ACC112 (cell line): ENCODE measurements around the gene ZNF574.
"Not testable (repeated sequence)": the region's sequence is repeated elsewhere in the genome, so short reads cannot be mapped to it uniquely, and the experiment has no call there.

Source experiments
- H2AFZ ChIP-seq: fragments of 200-600 bp; sonication (generic); one replicate; pipeline ENCODE4 v1.6.0; 2017; ENCODE audit warnings: antibody characterized with exemption, low read length; ENCODE audit not compliant: unreplicated experiment
- H3K27ac ChIP-seq: fragments of 200-600 bp; sonication (generic); 2 replicates; pipeline ENCODE4 v1.5.1; 2014; ENCODE audit warnings: low read depth, mild to moderate bottlenecking, antibody characterized with exemption, low read length, moderate library complexity
- H3K27me3 ChIP-seq: fragments of 200-600 bp; sonication (generic); 2 replicates; pipeline ENCODE4 v1.6.1; 2014; ENCODE audit warnings: mild to moderate bottlenecking, antibody characterized with exemption, low read length, moderate library complexity, mixed read lengths; ENCODE audit not compliant: insufficient read depth
- H3K36me3 ChIP-seq: fragments of 200-600 bp; sonication (generic); 2 replicates; pipeline ENCODE4 v1.6.1; 2016; ENCODE audit warnings: mild to moderate bottlenecking, antibody characterized with exemption, low read length, moderate library complexity, mixed read lengths; ENCODE audit not compliant: insufficient read depth
- H3K4me1 ChIP-seq: fragments of 200-600 bp; sonication (generic); one replicate; pipeline ENCODE4 v1.6.1; 2016; ENCODE audit warnings: low read length, mixed read lengths; ENCODE audit not compliant: insufficient read depth, unreplicated experiment, control insufficient read depth
- H3K4me3 ChIP-seq: fragments of 200-600 bp; sonication (generic); 2 replicates; pipeline ENCODE4 v1.5.1; 2014; ENCODE audit warnings: mild to moderate bottlenecking, low read depth, low read length
- H3K79me2 ChIP-seq: fragments of 200-600 bp; sonication (generic); one replicate; pipeline ENCODE4 v1.6.0; 2016; ENCODE audit warnings: low read length; ENCODE audit not compliant: control insufficient read depth, unreplicated experiment, insufficient read depth

ZNF574 gene

GRCh38 chr19:42040491-42040890 is 35.5 kb upstream of the ZNF574 start:
- H3K79me2 ChIP-seq, H3K27ac ChIP-seq, H3K36me3 ChIP-seq: not testable (repeated sequence)

GRCh38 chr19:42042455-42043170 is 33.4 kb upstream of the ZNF574 start:
- Histone ChIP-seq H3K27me3 (no peaks in the 10 kb centered on the region), H3K4me1 (no peaks in the 10 kb centered on the region), H3K4me3 (no peak overlapping the region), H3K27ac (no peak overlapping the region), H2AFZ (no peak overlapping the region), H3K79me2 (no peaks in the 10 kb centered on the region), H3K36me3 (no peaks in the 10 kb centered on the region)

More at GRCh38 chr19:42040491-42040890, 35.5 kb upstream of the ZNF574 start:
- not testable (repeated sequence) for H3K4me3 ChIP-seq, H2AFZ ChIP-seq, H3K4me1 ChIP-seq, H3K27me3 ChIP-seq

GRCh38 chr19:42045575-42045974 is 30.4 kb upstream of the ZNF574 start:
- Histone ChIP-seq H3K36me3 (no peaks in the 10 kb centered on the region), H3K27me3 (no peaks in the 10 kb centered on the region), H3K4me3 (no peak overlapping the region), H3K27ac (no peak overlapping the region), H3K79me2 (no peaks in the 10 kb centered on the region), H2AFZ (no peak overlapping the region), H3K4me1 (no peaks in the 10 kb centered on the region)

- no peaks in the 10 kb centered on the region for H3K27me3 ChIP-seq
- no peaks in the 10 kb centered on the region for H3K4me1 ChIP-seq
- H3K79me2 ChIP-seq, result no peaks in the 10 kb centered on the region
- H3K36me3 ChIP-seq, result no peaks in the 10 kb centered on the region
- H2AFZ ChIP-seq, result peak overlapping the region; percentile 13
- H3K27ac ChIP-seq, result no peak overlapping the region
- peak overlapping the region; percentile 60 for H3K4me3 ChIP-seq
These were observed 27.0 kb upstream of the ZNF574 start for GRCh38 chr19:42048992-42049391.

- Histone ChIP-seq H3K27ac (no peak overlapping the region), H3K79me2 (no peaks in the 10 kb centered on the region), H3K27me3 (no peaks in the 10 kb centered on the region), H3K36me3 (no peaks in the 10 kb centered on the region), H3K4me3 (no peak overlapping the region), H2AFZ (no peak overlapping the region), H3K4me1 (no peaks in the 10 kb centered on the region)
These were observed 24.5 kb upstream of the ZNF574 start for GRCh38 chr19:42051166-42052115.

- H3K4me3 ChIP-seq, result no peak overlapping the region
- no peaks in the 10 kb centered on the region for H3K4me1 ChIP-seq
- H3K36me3 ChIP-seq, result no peaks in the 10 kb centered on the region
- no peak overlapping the region for H2AFZ ChIP-seq
- no peak overlapping the region for H3K27ac ChIP-seq
- no peaks in the 10 kb centered on the region for H3K79me2 ChIP-seq
- H3K27me3 ChIP-seq, result no peaks in the 10 kb centered on the region
These were observed 23.6 kb upstream of the ZNF574 start for GRCh38 chr19:42052241-42052863.

- H3K27me3 ChIP-seq, result no peaks in the 10 kb centered on the region
- H2AFZ ChIP-seq, result no peak overlapping the region
- H3K36me3 ChIP-seq, result no peaks in the 10 kb centered on the region
- no peak overlapping the region for H3K27ac ChIP-seq
- no peaks in the 10 kb centered on the region for H3K79me2 ChIP-seq
- H3K4me3 ChIP-seq, result no peak overlapping the region
- H3K4me1 ChIP-seq, result no peaks in the 10 kb centered on the region
These were observed 22.7 kb upstream of the ZNF574 start for GRCh38 chr19:42053037-42053935.

- H3K36me3 ChIP-seq, result no peaks in the 10 kb centered on the region
- no peak overlapping the region for H3K27ac ChIP-seq
- H3K4me3 ChIP-seq, result no peak overlapping the region
- no peaks in the 10 kb centered on the region for H3K79me2 ChIP-seq
- no peaks in the 10 kb centered on the region for H3K27me3 ChIP-seq
- H3K4me1 ChIP-seq, result no peaks in the 10 kb centered on the region
- no peak overlapping the region for H2AFZ ChIP-seq
These were observed 21.8 kb upstream of the ZNF574 start for GRCh38 chr19:42054205-42054604.

- H3K79me2 ChIP-seq, result no peaks in the 10 kb centered on the region
- no peak overlapping the region for H3K27ac ChIP-seq
- H3K27me3 ChIP-seq, result no peaks in the 10 kb centered on the region
- H3K4me1 ChIP-seq, result no peaks in the 10 kb centered on the region
- no peak overlapping the region for H2AFZ ChIP-seq
- no peak overlapping the region for H3K4me3 ChIP-seq
- H3K36me3 ChIP-seq, result no peaks in the 10 kb centered on the region
These were observed 18.1 kb upstream of the ZNF574 start for GRCh38 chr19:42057846-42058245.

GRCh38 chr19:42059196-42059595 is 16.8 kb upstream of the ZNF574 start:
- no peak overlapping the region for H3K27ac ChIP-seq
- no peaks in the 10 kb centered on the region for H3K79me2 ChIP-seq
- H2AFZ ChIP-seq, result no peak overlapping the region
- H3K27me3 ChIP-seq, result no peaks in the 10 kb centered on the region
- no peaks in the 10 kb centered on the region for H3K4me1 ChIP-seq
- no peak overlapping the region for H3K4me3 ChIP-seq
- H3K36me3 ChIP-seq, result no peaks in the 10 kb centered on the region
